GM20431 (cell line): Measurements from ENCODE around the gene RALBP1.
"Not testable (repeated sequence)": the region's sequence is repeated elsewhere in the genome, so short reads cannot be mapped to it uniquely, and the experiment has no call there.

ENCODE experiments used
- in situ Hi-C: fragments of 300-500 bp; cut with MseI, MboI; formaldehyde crosslinking; loops from one replicate; pipeline ENCODE4 v1.15.0; 2020; ENCODE audit warnings: low sequenced_read_pairs; ENCODE audit not compliant: unreplicated experiment

The RALBP1 gene

GRCh38 chr18:9474983-9475642 is at the start of gene RALBP1:
Gene RALBP1 (plus strand): TSS chr18:9475513. CDS start chr18:9513046, 37,533 bp downstream.
- in situ Hi-C loops, result no loop called here

GRCh38 chr18:9426753-9427152 is 48.6 kb upstream of the RALBP1 start:
- in situ Hi-C loops, result no loop called here

GRCh38 chr18:9428301-9428706 is 47.0 kb upstream of the RALBP1 start:
- in situ Hi-C loops, result no loop called here

- in situ Hi-C loops, result no loop called here
Observed at GRCh38 chr18:9428862-9429661, 46.3 kb upstream of the RALBP1 start.

GRCh38 chr18:9429662-9429993 is 45.7 kb upstream of the RALBP1 start:
- in situ Hi-C loops, result no loop called here

- in situ Hi-C loops, result not testable (repeated sequence)
Observed at GRCh38 chr18:9430315-9430714, 45.0 kb upstream of the RALBP1 start.

GRCh38 chr18:9431296-9431695 is 44.0 kb upstream of the RALBP1 start:
- in situ Hi-C loops, result no loop called here

- in situ Hi-C loops, result not testable (repeated sequence)
Observed at GRCh38 chr18:9433122-9433521, 42.2 kb upstream of the RALBP1 start.

GRCh38 chr18:9433671-9434121 is 41.6 kb upstream of the RALBP1 start:
- in situ Hi-C loops, result no loop called here

GRCh38 chr18:9434122-9434701 is 41.1 kb upstream of the RALBP1 start:
- in situ Hi-C loops, result no loop called here

- in situ Hi-C loops, result no loop called here
Observed at GRCh38 chr18:9435041-9435440, 40.3 kb upstream of the RALBP1 start.

GRCh38 chr18:9436206-9436929 is 38.9 kb upstream of the RALBP1 start:
- in situ Hi-C loops, result no loop called here

GRCh38 chr18:9437021-9437437 is 38.3 kb upstream of the RALBP1 start:
- in situ Hi-C loops, result no loop called here

GRCh38 chr18:9437672-9438071 is 37.6 kb upstream of the RALBP1 start:
- in situ Hi-C loops, result no loop called here

- in situ Hi-C loops, result no loop called here
Observed at GRCh38 chr18:9441061-9441460, 34.3 kb upstream of the RALBP1 start.

- in situ Hi-C loops, result no loop called here
Observed at GRCh38 chr18:9444549-9444948, 30.8 kb upstream of the RALBP1 start.

GRCh38 chr18:9446839-9447238 is 28.5 kb upstream of the RALBP1 start:
- in situ Hi-C loops, result no loop called here

- in situ Hi-C loops, result no loop called here
Observed at GRCh38 chr18:9447334-9447733, 28.0 kb upstream of the RALBP1 start.

- in situ Hi-C loops, result no loop called here
Observed at GRCh38 chr18:9449600-9450414, 25.5 kb upstream of the RALBP1 start.

GRCh38 chr18:9450920-9451319 is 24.4 kb upstream of the RALBP1 start:
- in situ Hi-C loops, result not testable (repeated sequence)
